ENCODE measurements around the gene LTBP2.

The LTBP2 gene

GRCh38 chr14:74630881-74631690, 19.0 kb upstream of the LTBP2 start:
- H3K9me3 Mint-ChIP-seq: no peaks in the 10 kb centered on the region
- H3K27ac Mint-ChIP-seq: peak overlapping the region in 2 of 3 experiments; percentile 10 to 28
- TF ChIP-seq, protein P1, sequence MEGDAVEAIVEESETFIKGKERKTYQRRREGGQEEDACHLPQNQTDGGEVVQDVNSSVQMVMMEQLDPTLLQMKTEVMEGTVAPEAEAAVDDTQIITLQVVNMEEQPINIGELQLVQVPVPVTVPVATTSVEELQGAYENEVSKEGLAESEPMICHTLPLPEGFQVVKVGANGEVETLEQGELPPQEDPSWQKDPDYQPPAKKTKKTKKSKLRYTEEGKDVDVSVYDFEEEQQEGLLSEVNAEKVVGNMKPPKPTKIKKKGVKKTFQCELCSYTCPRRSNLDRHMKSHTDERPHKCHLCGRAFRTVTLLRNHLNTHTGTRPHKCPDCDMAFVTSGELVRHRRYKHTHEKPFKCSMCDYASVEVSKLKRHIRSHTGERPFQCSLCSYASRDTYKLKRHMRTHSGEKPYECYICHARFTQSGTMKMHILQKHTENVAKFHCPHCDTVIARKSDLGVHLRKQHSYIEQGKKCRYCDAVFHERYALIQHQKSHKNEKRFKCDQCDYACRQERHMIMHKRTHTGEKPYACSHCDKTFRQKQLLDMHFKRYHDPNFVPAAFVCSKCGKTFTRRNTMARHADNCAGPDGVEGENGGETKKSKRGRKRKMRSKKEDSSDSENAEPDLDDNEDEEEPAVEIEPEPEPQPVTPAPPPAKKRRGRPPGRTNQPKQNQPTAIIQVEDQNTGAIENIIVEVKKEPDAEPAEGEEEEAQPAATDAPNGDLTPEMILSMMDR (IDR thresholded peaks at IDR 0.05; ENCODE audit: unreplicated experiment in 3 of 3): no peak
- peaks cover 12% of the 10 kb centered on the region for H3K27me3 Mint-ChIP-seq (ENCODE audit: low read depth)
- H3K36me3 Mint-ChIP-seq (ENCODE audit: low read depth): no peaks in the 10 kb centered on the region
- H3K4me1 Mint-ChIP-seq: peaks cover 51% of the 10 kb centered on the region
- H3K4me3 Mint-ChIP-seq: no peak overlapping the region

GRCh38 chr14:74628418-74628817, 16.4 kb upstream of the LTBP2 start:
- Mint-ChIP-seq H3K27me3 (ENCODE audit: low read depth) (peaks cover 14% of the 10 kb centered on the region), H3K4me3 (no peak overlapping the region), H3K27ac (no peak overlapping the region), H3K9me3 (no peaks in the 10 kb centered on the region), H3K36me3 (ENCODE audit: low read depth) (no peaks in the 10 kb centered on the region), H3K4me1 (peaks cover 27% of the 10 kb centered on the region)
- TF ChIP-seq, protein P1 (IDR thresholded peaks at IDR 0.05; ENCODE audit: unreplicated experiment in 3 of 3): no peak

- TF ChIP-seq, protein P1 (IDR thresholded peaks at IDR 0.05; ENCODE audit: unreplicated experiment in 3 of 3): no peak
- Mint-ChIP-seq H3K4me1 (peaks cover 21% of the 10 kb centered on the region), H3K27ac (no peak overlapping the region), H3K27me3 (ENCODE audit: low read depth) (peaks cover 13% of the 10 kb centered on the region), H3K9me3 (no peaks in the 10 kb centered on the region), H3K36me3 (ENCODE audit: low read depth) (no peaks in the 10 kb centered on the region), H3K4me3 (no peak overlapping the region)
Observed at GRCh38 chr14:74627076-74627475, 15.0 kb upstream of the LTBP2 start.

DNA sequence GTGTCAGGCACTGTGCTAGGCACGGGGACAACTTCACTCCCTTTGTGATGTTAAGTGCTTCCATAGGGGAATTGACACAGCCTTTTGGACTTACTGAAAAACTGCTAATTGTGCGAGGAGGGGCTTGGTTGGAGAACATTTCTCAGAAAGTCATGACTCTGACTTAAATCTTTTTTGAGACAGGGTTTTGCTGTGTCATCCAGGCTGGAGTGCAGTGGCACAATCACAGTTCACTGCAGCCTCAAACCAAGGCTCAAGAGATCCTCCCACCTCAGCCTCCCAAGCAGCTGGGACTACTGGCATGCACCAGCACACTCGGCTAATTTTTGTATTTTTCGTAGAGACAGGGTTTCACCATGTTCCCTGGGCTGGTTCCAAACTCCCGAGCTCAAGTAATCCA, 10.2 kb upstream of the LTBP2 start:
- peak overlapping the region in 2 of 3 experiments; percentile 10 to 31 for H3K27ac Mint-ChIP-seq
- H3K4me3 Mint-ChIP-seq: no peak overlapping the region
- TF ChIP-seq, protein P1 (IDR thresholded peaks at IDR 0.05; ENCODE audit: unreplicated experiment in 3 of 3): no peak
- no peaks in the 10 kb centered on the region for H3K9me3 Mint-ChIP-seq
- H3K36me3 Mint-ChIP-seq (ENCODE audit: low read depth): no peaks in the 10 kb centered on the region
- peaks cover 20% of the 10 kb centered on the region for H3K27me3 Mint-ChIP-seq (ENCODE audit: low read depth)
- peaks cover 30% of the 10 kb centered on the region for H3K4me1 Mint-ChIP-seq

DNA sequence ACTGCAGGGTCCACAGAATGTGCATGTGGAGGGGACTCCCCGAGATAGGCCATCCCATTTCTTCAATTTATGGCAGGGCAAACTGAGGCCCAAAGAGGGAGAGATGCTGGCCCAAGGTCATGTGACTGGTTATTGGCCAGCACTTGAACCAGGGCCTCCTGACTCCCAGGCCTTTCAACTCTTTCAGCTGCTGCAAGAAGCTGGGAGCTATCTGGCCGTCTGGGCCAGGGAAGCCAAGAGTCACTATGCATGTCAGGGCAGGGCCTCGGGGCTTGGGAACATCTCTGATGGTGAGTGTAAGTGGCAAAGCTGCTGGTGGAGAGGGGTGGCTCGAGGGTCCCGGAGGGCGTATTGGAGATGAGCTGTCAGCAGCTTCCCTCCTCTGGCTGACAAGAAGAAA, 9.5 kb upstream of the LTBP2 start:
- Mint-ChIP-seq H3K9me3 (no peaks in the 10 kb centered on the region), H3K27ac (peak overlapping the region in 2 of 3 experiments; percentile 10 to 31), H3K4me1 (peaks cover 30% of the 10 kb centered on the region), H3K36me3 (ENCODE audit: low read depth) (no peaks in the 10 kb centered on the region), H3K4me3 (no peak overlapping the region), H3K27me3 (ENCODE audit: low read depth) (peaks cover 21% of the 10 kb centered on the region)
- TF ChIP-seq, protein P1 (IDR thresholded peaks at IDR 0.05; ENCODE audit: unreplicated experiment in 3 of 3): no peak

DNA sequence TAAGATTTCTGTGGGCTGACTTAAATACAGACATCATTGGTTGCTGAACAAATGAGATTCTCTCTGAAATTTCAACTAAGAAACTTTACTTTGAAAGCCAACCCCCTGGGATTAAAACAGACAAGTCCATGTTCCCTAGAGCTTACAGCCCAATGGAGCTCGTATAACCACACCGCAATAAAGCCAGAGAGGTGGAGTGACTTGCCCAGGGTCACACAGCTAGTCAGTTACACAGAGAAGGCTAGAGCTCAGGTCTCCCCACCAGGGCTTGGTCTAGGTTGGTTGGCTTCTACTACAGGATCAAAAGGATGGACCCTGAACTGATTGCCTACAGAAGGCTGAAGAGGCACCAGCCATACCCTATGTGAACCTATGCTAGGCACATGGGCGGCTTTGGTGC, 8.9 kb upstream of the LTBP2 start:
- Mint-ChIP-seq H3K27me3 (ENCODE audit: low read depth) (peaks cover 27% of the 10 kb centered on the region), H3K27ac (peak overlapping the region in 2 of 3 experiments; percentile 2 to 31), H3K4me1 (peaks cover 30% of the 10 kb centered on the region), H3K4me3 (no peak overlapping the region), H3K9me3 (no peaks in the 10 kb centered on the region), H3K36me3 (ENCODE audit: low read depth) (no peaks in the 10 kb centered on the region)
- TF ChIP-seq, protein P1 (IDR thresholded peaks at IDR 0.05; ENCODE audit: unreplicated experiment in 3 of 3): no peak
